Hepatic stellate cell (primary cell): Measurements from ENCODE around the gene TCERG1L.

Experiments used
- DNase-seq: peaks from one replicate; pipeline ENCODE4 v3.0.0; 2011; ENCODE audit warnings: low spot score

TCERG1L gene

DNA sequence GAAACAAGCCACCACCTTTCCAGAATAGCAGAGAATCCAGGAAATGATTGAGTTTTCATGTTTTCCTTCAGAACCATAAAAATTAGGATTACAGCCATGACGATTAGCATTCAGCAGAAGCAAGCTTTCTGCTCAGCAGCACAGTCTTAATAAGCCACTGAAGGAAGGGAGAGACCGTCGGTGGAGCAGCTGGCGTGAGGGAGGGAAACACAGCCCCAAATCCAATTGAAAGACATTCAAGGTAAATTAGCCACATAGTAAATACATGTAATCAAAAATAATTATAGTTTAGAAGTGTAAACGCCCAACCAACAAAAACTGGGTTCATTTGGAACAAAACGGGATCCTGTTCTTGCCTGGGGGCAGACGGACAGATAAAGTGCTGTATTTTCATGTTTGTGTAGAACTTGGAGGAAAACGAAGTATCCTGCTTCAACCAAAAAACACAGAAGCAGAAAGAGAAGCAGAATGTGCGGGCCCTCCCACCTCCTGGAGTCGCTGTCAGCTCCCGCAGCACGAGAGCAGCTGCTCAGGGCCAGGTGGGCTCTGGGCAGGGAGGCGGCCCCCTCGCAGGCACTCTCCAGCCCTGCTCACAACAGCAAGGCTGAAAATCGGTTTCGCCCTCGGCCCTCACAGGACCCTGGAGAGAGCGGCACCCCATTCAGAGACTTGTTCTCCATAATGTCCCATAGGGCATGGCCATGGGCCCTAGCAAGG is 84.9 kb downstream of the TCERG1L start:
- no peak for DNase-seq

DNA sequence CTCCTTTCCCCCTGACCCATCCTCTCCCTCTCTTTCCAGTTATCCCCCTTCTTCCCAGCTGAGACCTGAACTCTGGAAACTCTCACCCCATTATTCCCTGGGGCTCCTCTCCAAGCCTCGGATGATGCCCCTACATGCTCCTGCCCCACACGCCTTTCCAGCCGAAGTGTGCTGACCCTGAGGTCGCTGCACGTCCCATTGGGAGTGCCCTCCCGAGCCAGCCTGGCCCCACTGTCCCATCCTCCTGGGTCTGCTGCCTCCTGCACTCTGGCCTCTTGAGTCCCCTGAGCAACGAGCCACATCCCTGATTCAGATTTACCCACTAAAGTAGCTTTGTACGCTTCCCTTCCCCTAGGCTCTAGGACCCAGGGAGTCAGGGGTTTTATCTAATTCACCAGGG is 87.4 kb downstream of the TCERG1L start:
- no peak for DNase-seq

DNA sequence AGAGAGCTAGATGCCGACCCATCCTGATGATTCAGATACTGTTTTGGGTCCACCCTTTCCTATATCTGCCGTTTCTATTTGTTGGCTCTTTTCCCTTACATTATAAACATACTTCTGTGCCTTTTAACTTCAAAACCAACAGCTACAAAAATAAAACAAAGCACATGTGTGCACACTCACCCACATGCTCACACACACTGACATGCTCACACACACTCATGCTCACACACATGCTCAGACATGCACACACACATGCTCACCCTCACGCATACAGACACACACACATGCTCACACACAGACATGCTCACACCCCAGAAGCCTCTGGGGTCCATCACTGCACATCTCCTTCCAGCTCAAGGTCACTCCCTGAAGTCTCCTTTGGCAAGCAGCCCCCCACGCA is 88.1 kb downstream of the TCERG1L start:
- DNase-seq: no peak

DNA sequence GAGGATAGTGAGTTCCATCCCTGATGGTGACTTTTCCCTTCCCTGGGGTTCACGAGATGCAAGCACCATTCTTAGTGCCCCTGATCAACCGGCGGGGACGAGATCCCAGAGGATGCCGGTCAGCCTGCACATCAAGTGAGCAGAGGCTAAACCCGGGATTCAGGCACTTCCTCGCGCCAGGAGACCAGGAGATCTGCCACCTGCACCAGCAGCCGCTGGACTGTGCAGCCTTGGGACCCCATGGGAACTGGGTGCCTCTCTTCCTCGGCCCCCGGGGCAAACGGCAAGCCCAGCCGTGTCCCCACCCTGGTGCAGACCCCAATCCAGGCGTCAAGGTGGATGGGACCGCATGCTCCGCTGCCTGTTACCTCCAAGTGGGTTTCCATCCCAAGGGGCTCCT is 88.5 kb downstream of the TCERG1L start:
- no peak for DNase-seq

DNA sequence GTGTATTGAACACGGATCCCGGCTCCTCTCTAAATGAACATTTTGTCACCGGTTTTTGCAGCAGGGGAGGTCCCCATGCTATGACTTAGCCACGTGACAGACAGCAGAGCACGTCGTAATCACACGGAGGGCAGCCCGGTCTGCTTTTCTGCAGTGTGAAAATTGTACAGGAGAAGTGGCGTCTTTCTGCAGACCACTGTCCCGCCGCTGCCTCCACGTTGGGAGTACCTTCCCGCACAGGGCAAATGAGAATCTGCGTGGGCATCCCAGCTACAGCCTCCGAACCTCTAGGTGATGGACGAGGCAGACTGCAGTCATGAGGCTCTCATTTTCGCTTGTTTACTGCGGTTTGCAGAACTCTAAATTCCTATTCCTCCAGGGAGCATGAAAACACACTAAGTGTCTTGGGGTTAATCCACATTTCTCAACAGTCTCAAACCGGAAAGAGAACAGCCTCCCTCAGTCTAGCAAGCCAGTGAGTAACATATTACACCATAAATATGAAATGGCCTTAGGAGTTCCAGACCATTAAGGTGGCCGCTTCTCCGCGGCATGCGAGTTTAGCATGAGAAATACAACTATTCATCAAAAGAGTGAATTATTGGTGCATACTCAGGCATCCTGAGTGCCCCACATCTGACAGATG is 89.8 kb downstream of the TCERG1L start:
- DNase-seq: no peak

DNA sequence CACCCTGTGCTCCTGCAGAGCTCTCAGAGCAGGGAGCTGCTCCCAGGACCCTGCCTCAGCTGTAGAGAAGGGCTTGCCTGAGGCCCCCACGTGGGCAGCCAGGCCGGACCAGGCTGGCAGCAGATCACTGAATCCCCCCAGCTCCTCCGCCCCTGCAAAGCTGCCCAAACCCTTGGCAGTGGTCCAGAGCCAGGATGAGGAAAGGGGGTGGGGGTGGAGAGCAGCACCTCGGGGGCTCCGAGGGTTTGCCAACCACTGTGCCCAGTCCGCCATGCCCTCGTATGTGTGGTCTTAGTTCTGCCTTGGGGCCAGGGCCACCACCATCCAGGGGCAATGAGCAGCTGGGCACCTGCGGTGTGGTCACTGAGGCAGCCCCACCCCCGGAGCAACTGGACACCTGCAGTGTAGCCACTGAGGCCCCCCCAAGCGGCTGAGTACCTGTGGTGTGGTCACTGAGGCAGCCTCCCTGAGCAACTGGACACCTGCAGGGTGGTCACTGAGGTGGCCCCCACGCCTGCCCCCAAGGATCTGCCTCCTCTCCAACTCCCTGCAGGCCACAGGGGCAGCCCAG is 90.8 kb downstream of the TCERG1L start:
- no peak for DNase-seq

DNA sequence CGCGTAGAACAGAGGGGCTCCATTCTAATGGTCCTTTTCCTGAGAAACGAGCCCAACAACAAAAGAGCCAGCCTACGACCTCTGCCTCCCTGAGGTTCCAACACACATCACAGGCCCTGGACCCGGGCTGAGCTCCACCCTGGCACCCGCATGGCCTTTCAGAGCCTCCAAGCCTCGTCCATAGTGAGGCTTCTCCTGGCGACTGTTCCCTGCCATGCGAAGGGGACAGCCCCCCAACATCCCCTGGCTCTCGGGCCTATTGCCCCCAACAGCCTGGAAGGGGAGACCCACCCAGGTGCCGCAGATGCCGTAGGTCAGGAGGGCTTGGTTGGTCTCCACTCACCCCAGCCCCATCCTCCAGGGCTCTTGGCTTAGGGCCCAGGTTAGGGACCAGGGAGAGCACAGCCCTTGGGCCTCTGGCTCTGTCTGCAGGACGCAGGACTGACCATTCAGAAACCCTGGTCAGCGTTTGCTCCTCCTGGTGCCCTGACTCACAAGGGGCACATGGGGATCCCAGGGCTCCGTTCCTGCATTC is 91.5 kb downstream of the TCERG1L start:
- no peak for DNase-seq

DNA sequence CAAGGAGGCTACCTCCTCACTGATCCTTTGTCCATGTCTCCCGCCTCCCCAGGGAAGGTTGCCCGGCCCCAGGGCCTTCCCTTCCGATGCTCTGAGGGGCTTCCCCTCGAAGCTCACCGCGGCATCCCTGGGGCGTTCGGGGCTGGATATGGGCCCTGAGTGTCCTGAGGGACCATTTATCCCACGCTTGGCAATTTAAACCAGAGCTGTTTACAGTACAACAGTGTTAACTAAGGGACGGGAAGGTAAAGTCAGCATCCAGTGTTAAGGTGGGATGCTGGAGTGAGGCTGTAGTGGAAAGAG is 92.0 kb downstream of the TCERG1L start:
- no peak for DNase-seq

DNA sequence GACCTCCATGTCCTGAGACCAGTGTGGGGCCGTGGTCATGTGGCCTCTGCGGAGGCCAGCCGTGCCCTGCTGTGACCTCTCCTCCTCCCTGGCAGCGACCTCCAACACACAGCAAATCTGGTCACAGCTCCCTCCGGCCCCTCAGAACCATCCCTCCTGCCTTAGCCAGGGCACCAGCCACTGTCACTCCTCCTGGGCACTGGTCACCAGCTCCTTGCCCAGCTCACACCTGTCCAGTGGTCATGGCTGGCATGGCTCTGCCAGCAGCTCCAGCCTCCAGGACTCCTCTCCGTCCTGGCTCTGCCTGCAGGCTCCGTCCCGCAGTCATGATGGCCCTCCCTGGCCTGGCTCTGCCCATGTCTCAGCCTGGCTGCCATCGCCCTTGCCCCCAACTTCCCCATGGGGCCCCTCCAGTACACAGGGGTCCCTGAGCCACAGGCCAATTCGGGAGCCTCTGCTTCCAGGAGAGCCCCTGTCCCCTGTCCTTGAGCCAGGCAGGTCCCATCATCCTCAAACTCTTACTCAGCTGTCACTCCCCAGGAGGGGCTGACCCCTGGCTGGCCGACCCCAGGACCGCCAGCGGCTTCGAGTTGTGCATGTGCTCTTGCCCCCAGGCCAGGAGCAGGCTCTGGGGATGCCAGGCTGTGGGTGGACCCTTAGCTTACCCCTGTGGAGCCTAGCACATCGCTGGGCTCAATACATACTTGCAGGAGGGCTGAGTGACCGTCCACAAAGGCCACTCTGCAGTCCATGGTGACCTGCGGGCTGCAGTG is 92.5 kb downstream of the TCERG1L start:
- DNase-seq: no peak

DNA sequence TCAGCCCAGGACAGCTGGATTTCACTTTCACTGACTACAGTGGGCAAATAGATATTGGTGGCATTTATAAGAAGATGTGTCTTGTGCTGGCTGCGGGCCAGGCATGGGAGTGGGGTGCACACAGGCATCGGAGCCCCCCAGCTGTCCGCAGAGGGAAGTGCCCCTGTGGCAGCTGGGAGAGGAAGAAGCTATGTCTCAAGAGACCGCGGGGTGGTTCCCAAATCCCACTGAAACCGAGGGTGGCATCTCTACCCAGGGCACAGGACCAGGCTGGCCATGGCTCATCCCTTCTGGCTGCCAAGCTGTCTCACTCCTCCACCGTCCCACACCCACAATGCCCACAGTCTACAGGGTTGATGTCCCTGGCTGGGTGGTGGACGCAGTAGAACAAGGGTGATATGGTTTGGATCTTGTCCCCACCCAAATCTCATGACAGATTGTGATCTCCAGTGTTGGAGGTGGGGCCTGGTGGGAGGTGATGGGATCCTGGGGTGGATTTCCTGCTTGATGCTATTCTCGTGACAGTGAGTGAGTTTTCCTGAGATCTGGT is 94.8 kb downstream of the TCERG1L start:
- no peak for DNase-seq

DNA sequence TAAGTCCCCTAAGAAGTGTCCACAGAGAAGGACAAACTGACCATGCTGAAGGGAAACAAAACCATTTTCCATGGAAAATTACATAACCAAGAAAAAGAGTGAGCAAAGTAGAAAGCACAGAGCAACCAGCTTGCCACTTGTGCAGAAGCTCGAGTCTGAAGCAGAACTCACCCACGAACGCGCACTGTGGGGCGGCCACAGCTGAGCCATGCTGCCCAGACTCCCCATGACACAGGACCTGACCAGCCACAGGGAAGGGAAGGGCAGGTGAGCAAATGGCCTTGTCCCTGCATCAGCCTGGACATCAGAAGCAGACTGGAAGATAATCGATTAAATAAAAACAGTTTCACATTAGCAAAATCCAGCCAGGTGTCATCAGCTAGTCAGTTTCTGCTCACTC is 95.7 kb downstream of the TCERG1L start:
- no peak for DNase-seq

DNA sequence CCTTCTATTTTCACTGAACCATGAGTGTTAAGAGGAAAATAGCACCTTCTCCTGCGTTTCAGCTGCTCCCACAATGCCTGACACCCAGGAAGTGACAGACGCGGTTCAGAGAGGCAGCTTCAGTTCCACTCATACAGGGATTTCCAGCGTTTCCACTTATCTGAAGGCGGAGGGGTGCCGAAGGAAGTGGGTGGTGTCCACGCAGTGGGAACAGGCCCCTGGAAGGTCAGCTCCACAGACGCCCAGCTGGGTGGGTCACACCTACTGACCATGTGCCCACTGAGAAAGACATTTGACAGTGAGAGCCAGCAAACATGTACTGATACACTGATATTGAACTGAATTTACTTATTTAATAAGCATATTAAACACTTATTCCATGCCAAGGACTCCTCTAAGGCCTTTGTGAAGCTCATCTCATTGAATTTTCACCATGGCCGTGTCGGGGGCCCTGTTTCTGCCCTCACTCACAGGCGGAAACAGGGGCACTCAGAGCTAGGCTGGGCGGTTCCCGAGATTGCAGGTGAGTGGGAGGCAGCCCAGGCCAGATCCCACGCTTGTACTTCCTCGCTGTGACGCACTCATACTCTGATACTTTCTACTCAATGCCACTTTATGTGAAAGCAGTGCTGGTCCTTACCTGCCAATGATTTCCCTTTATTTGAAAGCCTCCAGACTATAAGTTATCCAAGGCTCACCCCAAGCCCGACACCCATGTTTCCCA is 96.8 kb downstream of the TCERG1L start:
- no peak for DNase-seq

DNA sequence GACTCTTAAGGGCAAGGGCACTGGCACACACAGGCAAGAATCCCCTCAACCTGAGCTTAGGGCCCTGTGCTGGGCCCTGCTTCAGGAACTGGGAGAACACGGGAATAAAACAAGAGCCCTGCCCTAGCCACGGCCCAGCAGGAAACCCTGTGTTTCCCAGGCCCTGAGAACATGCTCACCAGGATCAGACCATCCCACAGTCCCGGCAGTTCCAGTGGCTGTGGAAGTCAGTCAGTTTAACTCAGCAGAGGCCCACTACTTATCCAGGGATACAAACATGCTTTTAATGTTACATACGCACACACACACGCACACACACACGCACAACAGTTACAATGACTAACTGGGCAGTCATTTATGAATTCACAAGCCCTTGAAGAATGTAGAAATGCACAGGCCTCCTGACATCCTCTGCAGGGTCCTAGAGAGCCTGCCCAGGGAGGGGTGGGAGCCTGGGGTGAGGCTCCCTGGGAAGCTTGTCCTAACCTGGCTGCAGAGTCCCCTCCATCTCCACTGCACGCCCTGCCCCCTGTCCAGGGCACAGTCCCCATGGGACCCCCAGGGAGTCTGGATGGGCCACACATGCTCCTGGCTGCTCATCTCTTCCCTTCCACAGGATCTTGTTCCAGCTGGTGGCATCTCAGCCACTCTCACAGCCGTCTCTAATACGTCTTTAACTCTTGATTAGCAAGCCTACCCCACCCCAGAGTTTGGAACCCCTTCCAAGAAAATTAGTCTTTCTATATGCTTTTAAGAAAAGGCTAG is 97.6 kb downstream of the TCERG1L start:
- no peak for DNase-seq

DNA sequence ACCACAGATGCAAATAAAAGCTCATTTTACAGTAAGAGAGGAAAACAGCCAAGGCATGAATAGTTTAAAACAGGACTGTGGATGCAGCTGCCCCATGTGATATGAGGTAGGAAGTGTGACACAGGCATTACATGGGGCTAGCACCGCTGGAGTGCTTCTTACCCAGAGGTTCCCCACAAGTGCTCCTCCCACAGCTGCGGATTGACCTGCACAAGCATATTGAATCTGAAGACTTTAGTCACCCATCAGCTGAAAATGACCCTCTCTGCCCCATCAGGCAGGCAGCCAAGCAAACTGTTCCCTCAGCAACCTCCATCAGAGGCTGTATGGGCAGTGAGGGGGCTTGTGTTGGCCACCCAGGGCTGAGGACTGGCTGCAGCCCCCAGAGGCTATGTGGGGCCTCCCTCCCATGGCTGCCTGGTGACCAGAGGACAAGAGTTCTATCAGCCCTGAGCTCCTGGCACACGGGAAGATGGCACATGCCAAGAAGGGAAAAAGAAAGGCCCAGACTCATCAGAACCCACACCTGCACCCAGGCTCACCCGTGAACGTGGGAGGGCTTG is 98.7 kb downstream of the TCERG1L start:
- DNase-seq: no peak

DNA sequence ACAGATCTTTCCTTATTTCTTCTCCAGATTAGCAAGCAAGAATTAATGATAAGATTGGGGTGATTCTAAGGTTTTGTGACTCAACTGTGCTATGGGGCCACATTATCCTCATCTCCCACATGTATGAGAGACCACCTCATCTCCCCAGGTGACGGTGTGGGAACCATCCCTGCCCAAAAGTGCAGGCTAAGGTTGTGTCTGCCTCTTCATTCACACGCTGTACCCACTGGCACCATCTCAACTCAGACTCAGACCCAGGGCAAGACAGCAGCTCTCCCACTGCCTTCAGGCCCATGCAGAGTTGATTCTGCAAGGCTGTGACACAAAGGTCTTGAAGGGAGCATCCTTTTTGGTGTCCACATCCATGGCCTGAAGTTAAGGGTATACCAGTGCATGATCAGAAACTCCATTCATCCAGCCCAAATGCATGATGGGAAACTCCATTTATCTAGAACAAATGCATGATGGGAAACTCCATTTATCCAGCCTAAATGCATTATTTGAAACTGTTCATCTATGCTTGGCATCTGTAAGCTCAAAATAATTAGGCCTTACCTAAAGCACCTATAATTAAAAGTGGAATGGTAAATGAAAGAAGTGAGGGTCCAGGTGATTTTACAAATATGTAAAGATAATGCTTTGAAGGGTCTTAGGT is 99.4 kb downstream of the TCERG1L start:
- no peak for DNase-seq

DNA sequence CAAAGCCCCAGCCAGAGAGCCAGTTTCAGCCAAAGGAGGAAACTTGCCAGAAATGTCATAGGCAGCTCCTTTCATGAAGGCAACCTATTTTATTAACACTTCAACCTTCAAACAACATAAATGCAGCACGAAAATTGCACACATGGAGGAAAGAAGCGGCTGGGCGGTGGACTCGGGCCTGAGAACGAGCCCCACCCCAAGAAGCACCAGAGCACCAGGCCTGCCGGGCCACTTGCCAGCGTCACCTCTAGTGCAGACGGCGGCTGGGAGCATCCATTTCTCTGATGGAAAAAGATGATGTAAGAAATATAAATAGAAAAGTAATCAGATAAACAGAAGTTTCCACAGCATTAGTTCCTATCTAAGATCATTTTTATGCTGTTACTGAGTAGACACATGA is 100.0 kb downstream of the TCERG1L start:
- DNase-seq: no peak

DNA sequence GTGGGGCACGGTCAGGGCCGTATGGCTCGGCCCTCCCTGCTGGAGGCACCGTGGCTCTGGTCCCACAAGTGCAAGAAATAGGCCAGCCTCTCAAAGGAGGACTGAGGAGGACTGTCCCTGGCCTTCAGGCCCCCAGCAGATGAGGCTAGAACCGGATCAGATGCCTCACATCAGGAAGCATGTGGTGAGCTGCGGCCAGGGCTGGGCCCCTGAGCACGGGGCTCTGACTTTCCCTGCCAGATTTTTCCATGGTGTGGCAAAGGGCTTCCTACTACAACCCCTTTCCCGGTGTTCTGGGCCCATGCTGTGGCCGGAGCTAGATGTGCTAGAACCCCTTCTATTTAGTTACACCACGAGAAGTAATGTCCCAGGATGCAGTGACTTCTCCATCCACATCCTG is 100.4 kb downstream of the TCERG1L start:
- DNase-seq: no peak

DNA sequence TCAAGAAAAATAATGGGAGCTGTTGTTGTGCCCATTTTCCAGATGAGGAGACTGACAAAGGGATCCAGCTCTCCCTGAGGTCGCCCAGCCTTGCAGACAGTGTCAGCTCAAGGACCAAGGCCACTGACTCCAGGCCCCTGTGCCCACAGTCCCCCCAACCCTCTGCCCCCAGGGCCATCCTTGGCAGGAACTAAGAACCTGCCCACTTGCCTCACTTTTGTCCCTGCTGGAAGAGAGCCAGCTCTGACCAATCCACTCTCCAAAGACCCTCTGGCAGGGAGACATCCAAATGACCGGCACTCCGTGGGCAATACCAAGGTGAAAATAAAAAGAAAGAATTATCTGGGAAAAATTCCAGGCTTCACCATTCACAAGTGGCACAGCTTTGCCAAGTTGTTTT is 101.3 kb downstream of the TCERG1L start:
- DNase-seq: no peak

DNA sequence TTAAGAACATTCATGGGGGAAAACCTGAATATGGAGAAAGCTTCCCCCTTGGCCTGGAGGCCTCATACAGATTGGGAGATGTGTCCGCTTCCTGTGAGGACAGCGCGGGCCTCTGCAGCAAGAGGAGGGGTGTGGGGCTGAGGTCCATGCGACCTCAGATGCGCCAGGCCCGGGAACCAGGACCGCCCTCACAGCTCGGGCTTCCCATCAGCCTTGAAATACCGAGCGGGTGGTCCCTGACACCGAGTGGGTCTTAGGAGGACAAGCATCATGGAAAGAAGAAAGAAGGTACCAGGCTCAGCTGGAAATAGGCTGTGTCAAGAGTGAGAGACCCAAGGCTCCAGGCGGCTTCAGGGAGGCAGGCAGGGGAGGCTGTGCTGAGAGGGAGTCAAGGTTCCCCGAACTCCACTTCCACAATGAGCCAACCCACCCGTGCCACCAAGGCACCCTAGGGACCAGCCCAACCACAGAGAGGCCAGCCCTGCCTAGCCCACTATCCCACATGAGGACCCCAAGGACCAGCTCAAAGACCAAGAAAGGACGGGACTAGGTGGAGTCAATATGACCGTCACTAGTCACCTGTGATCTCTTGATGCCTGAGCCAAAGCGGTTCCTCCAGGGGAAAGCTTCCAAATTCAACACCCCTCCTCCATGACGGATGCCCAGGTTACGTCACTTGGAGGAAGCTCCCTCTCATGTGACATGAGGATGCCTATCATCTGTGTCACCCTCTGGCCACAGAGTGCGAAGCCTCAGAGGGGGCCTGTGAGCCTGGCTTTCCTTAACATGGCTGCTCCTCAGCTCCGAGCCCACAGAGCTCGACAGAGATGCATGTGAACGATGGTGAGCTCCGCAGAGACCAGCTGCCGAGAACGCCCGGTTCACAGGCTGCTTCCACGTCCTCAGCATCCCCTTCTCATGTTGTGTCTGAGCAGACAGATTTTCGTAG is 103.7 kb downstream of the TCERG1L start:
- DNase-seq: no peak
